A549 (cell line): ENCODE measurements around the gene ADGRD1. TPM values are rescaled to one million over a fixed set of nuclear protein-coding genes. Genes with fewer than 3 reads are reported as not detected.

ENCODE experiments used
- ATAC-seq, 2 experiments: fragments of 200-7000 bp in 1 of 2; fragments of >200 bp in 1 of 2; cut with Nextera tagmentation in 1 of 2; cut with Tn5 transposase in 1 of 2; 3 replicates each; pipeline versions ENCODE4 v1.8.0 to v1.9.1; 2018 to 2020; ENCODE audit warnings: mild to moderate bottlenecking in 1 of 2, moderate library complexity in 1 of 2
- CTCF ChIA-PET: fragments of 300-600 bp; sonication (Branson Sonifier 250); formaldehyde crosslinking; extraction: SDS; loops from one replicate; lab custom pipeline; 2021; ENCODE audit warnings: antibody characterized with exemption, inconsistent platforms; lab: Yijun Ruan, JAX
- POLR2A ChIA-PET: fragments of 350-600 bp; formaldehyde crosslinking; extraction: SDS; loops from one replicate; lab custom pipeline; 2021; ENCODE audit warnings: antibody characterized with exemption, inconsistent platforms; lab: Yijun Ruan, JAX
- DNase-seq, 2 experiments: peaks; one replicate each; pipeline versions ENCODE4 v3.0.0 to v3.0.0-alpha.2; 2011 to 2016; ENCODE audit warnings: low read depth in 1 of 2, low spot score in 1 of 2
- FAIRE-seq: peaks from 2 replicates; lab custom pipeline; 2011; peaks lifted over from hg19 to GRCh38; lab: Jason Lieb, UNC
- H3K27ac ChIP-seq, 2 experiments: fragments of >200 bp; sonication (Bioruptor Twin); formaldehyde crosslinking; 3 replicates each; pipeline ENCODE4 v1.5.1; 2016 to 2017
- H3K4me1 ChIP-seq: fragments of >200 bp; sonication (Bioruptor Twin); formaldehyde crosslinking; 3 replicates; pipeline ENCODE4 v1.6.1; 2016
- H3K4me2 ChIP-seq: fragments of >200 bp; sonication (Bioruptor Twin); formaldehyde crosslinking; 3 replicates; pipeline ENCODE4 v1.6.1; 2016
- H3K4me3 ChIP-seq: fragments of >200 bp; sonication (Bioruptor Twin); formaldehyde crosslinking; 3 replicates; pipeline ENCODE4 v1.5.1; 2016
- H3K9me3 ChIP-seq: fragments of >200 bp; sonication (Bioruptor Twin); formaldehyde crosslinking; 3 replicates; pipeline ENCODE4 v1.6.1; 2016
- CBX8 ChIP-seq: fragments of 200-600 bp; sonication (generic); IDR thresholded peaks from 2 replicates; pipeline ENCODE4 v1.6.1; 2016
- CEBPB ChIP-seq, 2 experiments: fragments of >200 bp in 1 of 2; sonication (Bioruptor Twin) in 1 of 2; formaldehyde crosslinking in 1 of 2; IDR thresholded peaks; 2 replicates each; pipeline ENCODE4 v1.6.1; 2012 to 2016
- EHMT2 ChIP-seq: fragments of 200-600 bp; sonication (generic); IDR thresholded peaks from 2 replicates; pipeline ENCODE4 v1.6.1; 2016; ENCODE audit warnings: antibody characterized with exemption, low read depth, mild to moderate bottlenecking, moderate library complexity
- FOSB ChIP-seq: fragments of 250-450 bp; sonication (Bioruptor Pico); IDR thresholded peaks from 2 replicates; pipeline ENCODE4 v1.5.0; 2020; ENCODE audit warnings: mild to moderate bottlenecking, moderate library complexity
- HEYL ChIP-seq: fragments of 250-450 bp; sonication (Bioruptor Pico); IDR thresholded peaks from 2 replicates; pipeline ENCODE4 v1.8.0; 2021; ENCODE audit warnings: mild to moderate bottlenecking, moderate library complexity
- KDM1A ChIP-seq: fragments of 200-600 bp; sonication (generic); IDR thresholded peaks from 2 replicates; pipeline ENCODE4 v1.6.1; 2016; ENCODE audit warnings: low read depth, mild to moderate bottlenecking
- KDM5A ChIP-seq: fragments of 200-600 bp; sonication (generic); IDR thresholded peaks from 2 replicates; pipeline ENCODE4 v1.6.1; 2016; ENCODE audit warnings: antibody characterized with exemption, mild to moderate bottlenecking
- MYC ChIP-seq: IDR thresholded peaks from 2 replicates; pipeline ENCODE4 v1.6.1; 2012; ENCODE audit warnings: mild to moderate bottlenecking, inconsistent platforms, low read length, improper control_type of control experiment, borderline replicate concordance
- NPAS2 ChIP-seq: fragments of 250-450 bp; sonication (Bioruptor Pico); IDR thresholded peaks from 2 replicates; pipeline ENCODE4 v1.8.0; 2022; ENCODE audit warnings: mild to moderate bottlenecking, moderate library complexity, borderline replicate concordance
- NR3C1 ChIP-seq: fragments of >200 bp; sonication (Bioruptor Twin); formaldehyde crosslinking; IDR thresholded peaks from 3 replicates; pipeline ENCODE4 v1.6.1; 2017
- PHF8 ChIP-seq: fragments of 200-600 bp; sonication (generic); IDR thresholded peaks from 2 replicates; pipeline ENCODE4 v1.6.1; 2016; ENCODE audit warnings: low read depth, mild to moderate bottlenecking, antibody characterized with exemption, moderate library complexity, borderline replicate concordance
- RNF2 ChIP-seq: fragments of 200-600 bp; sonication (generic); IDR thresholded peaks from 2 replicates; pipeline ENCODE4 v1.6.1; 2016; ENCODE audit warnings: low read depth, mild to moderate bottlenecking, antibody characterized with exemption, moderate library complexity, borderline replicate concordance
- SMC3 ChIP-seq: fragments of >200 bp; sonication (Bioruptor Twin); formaldehyde crosslinking; IDR thresholded peaks from 3 replicates; pipeline ENCODE4 v1.6.1; 2018; ENCODE audit warnings: inconsistent platforms
- TFCP2L1 ChIP-seq: fragments of 250-450 bp; sonication (Bioruptor Pico); IDR thresholded peaks from 2 replicates; pipeline ENCODE4 v1.5.0; 2021; ENCODE audit warnings: mild to moderate bottlenecking
- ZFP36 ChIP-seq: fragments of 450-650 bp; IDR thresholded peaks from 2 replicates; pipeline ENCODE4 v1.6.1; 2014; ENCODE audit warnings: borderline replicate concordance; ENCODE audit not compliant: partially characterized antibody
- ZNF302 ChIP-seq: fragments of 250-450 bp; sonication (Bioruptor Pico); IDR thresholded peaks from 2 replicates; pipeline ENCODE4 v1.9.0; 2021; ENCODE audit warnings: inconsistent platforms, mild to moderate bottlenecking, moderate library complexity
- ZSCAN20 ChIP-seq: fragments of 250-450 bp; sonication (Bioruptor Pico); IDR thresholded peaks from 2 replicates; pipeline ENCODE4 v1.8.0; 2022; ENCODE audit warnings: mild to moderate bottlenecking, moderate library complexity
- WGBS: methylation state at CpG from one replicate; pipeline ENCODE4 v1.1.6; 2017; ENCODE audit errors: missing lambda C conversion rate; 5-methylcytosine and 5-hydroxymethylcytosine counted together
- polyA plus RNA-seq, 4 experiments: library from polyadenylated mRNA; depleted of rRNA in 3 of 4; stranded (reverse); fragments of >200 nt; fragmentation: RNase III in 1 of 4; extraction: RNeasy Plus Mini Kit Qiagen cat#74134 plus additional on column Dnase treatment in 1 of 4; gene quantifications; 2 replicates in 3 of 4; 3 replicates in 1 of 4; pipeline ENCODE4 v1.2.3, GENCODE V29; 2011 to 2017
- TF ChIP-seq, protein P1 (sequence below): IDR thresholded peaks from 2 replicates; pipeline ENCODE4 v1.6.1; 2012
- TF ChIP-seq, protein P2 (sequence below): fragments of >200 bp; sonication (Bioruptor Twin); formaldehyde crosslinking; IDR thresholded peaks from 3 replicates; pipeline ENCODE4 v1.5.1; 2016
- TF ChIP-seq, protein P3 (sequence below): fragments of 450-650 bp; IDR thresholded peaks from 2 replicates; pipeline ENCODE4 v1.6.1; 2014; ENCODE audit warnings: antibody characterized with exemption
- TF ChIP-seq, protein P4 (sequence below): IDR thresholded peaks from 2 replicates; pipeline ENCODE4 v1.6.1; 2012
- TF ChIP-seq, protein P5 (sequence below): fragments of >200 bp; sonication (Bioruptor Twin); formaldehyde crosslinking; IDR thresholded peaks from 3 replicates; pipeline ENCODE4 v1.6.1; 2016
- TF ChIP-seq, protein P6 (sequence below): fragments of 250-450 bp; sonication (Bioruptor Pico); IDR thresholded peaks from 2 replicates; pipeline ENCODE4 v1.5.0; 2020; ENCODE audit warnings: low read depth, mild to moderate bottlenecking, moderate library complexity

ADGRD1 gene
- polyA plus RNA-seq, 2 of the 4 experiments (the other 2 are of a cell fraction) = 0.36 to 1.5 TPM

DNA sequence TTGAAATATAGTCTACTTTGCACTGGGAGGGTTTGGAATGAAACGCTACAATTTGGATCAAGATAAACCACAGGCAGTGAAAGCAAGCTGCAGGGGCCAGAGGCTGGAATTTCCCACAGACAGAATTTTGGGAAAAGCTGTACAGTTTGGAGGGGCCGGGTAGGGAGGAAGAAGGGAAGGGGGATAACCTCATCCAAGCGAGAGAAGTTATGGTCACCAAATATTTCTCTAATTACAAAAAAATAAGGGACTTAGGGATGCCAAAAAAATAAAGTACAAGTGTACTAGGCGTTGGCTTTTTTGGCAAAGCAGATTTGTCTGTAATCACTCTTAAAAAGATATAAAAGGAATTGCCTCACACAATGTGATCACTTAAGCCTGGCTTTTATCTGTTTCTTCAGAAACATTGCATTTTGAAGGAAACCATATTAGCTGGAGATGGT is 31.2 kb upstream of the ADGRD1 start:
- TF ChIP-seq SMC3 = no peak
- TF ChIP-seq NPAS2 (CRISPR knock-in tag) = no peak
- no peak for TF ChIP-seq HEYL (CRISPR knock-in tag)
- TF ChIP-seq, protein P1, sequence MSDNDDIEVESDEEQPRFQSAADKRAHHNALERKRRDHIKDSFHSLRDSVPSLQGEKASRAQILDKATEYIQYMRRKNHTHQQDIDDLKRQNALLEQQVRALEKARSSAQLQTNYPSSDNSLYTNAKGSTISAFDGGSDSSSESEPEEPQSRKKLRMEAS = no peak
- TF ChIP-seq, protein P2, sequence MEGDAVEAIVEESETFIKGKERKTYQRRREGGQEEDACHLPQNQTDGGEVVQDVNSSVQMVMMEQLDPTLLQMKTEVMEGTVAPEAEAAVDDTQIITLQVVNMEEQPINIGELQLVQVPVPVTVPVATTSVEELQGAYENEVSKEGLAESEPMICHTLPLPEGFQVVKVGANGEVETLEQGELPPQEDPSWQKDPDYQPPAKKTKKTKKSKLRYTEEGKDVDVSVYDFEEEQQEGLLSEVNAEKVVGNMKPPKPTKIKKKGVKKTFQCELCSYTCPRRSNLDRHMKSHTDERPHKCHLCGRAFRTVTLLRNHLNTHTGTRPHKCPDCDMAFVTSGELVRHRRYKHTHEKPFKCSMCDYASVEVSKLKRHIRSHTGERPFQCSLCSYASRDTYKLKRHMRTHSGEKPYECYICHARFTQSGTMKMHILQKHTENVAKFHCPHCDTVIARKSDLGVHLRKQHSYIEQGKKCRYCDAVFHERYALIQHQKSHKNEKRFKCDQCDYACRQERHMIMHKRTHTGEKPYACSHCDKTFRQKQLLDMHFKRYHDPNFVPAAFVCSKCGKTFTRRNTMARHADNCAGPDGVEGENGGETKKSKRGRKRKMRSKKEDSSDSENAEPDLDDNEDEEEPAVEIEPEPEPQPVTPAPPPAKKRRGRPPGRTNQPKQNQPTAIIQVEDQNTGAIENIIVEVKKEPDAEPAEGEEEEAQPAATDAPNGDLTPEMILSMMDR = no peak
- TF ChIP-seq ZNF302 (CRISPR knock-in tag) = no peak
- TF ChIP-seq, protein P3, sequence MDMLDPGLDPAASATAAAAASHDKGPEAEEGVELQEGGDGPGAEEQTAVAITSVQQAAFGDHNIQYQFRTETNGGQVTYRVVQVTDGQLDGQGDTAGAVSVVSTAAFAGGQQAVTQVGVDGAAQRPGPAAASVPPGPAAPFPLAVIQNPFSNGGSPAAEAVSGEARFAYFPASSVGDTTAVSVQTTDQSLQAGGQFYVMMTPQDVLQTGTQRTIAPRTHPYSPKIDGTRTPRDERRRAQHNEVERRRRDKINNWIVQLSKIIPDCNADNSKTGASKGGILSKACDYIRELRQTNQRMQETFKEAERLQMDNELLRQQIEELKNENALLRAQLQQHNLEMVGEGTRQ = no peak
- no peak for TF ChIP-seq FOSB (CRISPR knock-in tag)
- no peak for TF ChIP-seq KDM1A
- TF ChIP-seq ZFP36 = no peak
- no peak for TF ChIP-seq EHMT2
- TF ChIP-seq NR3C1 = no peak
- TF ChIP-seq TFCP2L1 (CRISPR knock-in tag) = no peak
- ChIA-PET CTCF (interaction anchor here (1.3 to 1.4 kb wide), 2 partner anchors 16 to 210 kb away, joined by 3 read pairs; no protein-coding TSS in a partner anchor), POLR2A (interaction anchor here (0.5 kb wide), 1 partner anchor 903 kb away, joined by 7 read pairs; no protein-coding TSS in a partner anchor)
- no peak for FAIRE-seq
- peaks cover 5% of the 10 kb centered on the region; the same call in 1 of the 3 replicates for H3K9me3 ChIP-seq
- H3K4me1 ChIP-seq = peaks cover 11% of the 10 kb centered on the region; the same call in 1 of the 3 replicates
- H3K27ac ChIP-seq = no peak overlapping the region
- WGBS = 19% methylated on average over 4 of the region's 4 CpGs
- H3K4me3 ChIP-seq = no peak overlapping the region
- H3K4me2 ChIP-seq = no peak overlapping the region
- no peak for ATAC-seq
- DNase-seq = no peak

DNA sequence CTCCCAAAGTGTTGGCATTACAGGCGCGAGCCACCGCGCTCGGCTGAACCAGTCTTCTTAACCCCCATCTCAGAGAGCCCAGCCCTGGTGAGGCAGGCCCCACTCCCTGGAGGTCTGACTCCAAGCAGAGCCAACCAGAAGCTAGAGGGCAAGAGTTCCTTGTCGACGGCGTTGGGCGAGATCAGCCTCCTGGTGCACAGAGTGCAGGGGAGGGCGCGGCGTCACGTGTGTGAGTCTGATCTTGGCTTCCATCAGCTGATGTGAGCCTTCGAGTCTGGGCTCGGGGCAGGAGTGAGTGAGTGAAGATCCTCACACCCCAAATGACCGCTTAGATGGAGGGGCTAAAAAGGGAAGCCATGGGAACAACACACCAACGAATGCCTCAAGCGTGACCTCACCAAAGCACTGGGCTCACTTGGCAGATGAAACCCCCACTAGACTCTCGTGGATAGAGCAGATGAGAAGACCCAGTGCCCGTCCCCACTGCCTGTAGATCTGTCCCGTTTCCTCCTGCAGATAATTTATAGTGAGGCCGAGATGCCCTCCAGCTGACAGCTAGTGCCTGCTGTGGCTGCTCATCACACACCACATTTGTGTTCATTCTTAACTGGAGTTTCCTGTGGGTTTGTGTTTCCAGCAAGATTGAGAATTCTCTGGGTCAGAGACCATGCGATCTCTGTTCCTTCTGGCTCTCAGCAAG is 28.6 kb upstream of the ADGRD1 start:
- no peak for TF ChIP-seq CBX8
- no peak for TF ChIP-seq NPAS2 (CRISPR knock-in tag)
- no peak for TF ChIP-seq CEBPB (IDR thresholded peaks at IDR 0.05)
- no peak for ATAC-seq
- no peak for FAIRE-seq
- ChIA-PET CTCF (interaction anchor here (1.5 to 4.1 kb wide), 2 partner anchors 8 kb away, joined by 4 to 14 read pairs; no protein-coding TSS in a partner anchor), POLR2A (no interaction called here)
- H3K4me2 ChIP-seq = no peak overlapping the region
- H3K4me3 ChIP-seq = no peak overlapping the region
- DNase-seq = no peak
- no peak overlapping the region for H3K27ac ChIP-seq
- H3K9me3 ChIP-seq = peaks cover 5% of the 10 kb centered on the region; the same call in 1 of the 3 replicates
- peaks cover 11% of the 10 kb centered on the region; the same call in 1 of the 3 replicates for H3K4me1 ChIP-seq
- WGBS = 66% methylated on average over 22 of the region's 23 CpGs

DNA sequence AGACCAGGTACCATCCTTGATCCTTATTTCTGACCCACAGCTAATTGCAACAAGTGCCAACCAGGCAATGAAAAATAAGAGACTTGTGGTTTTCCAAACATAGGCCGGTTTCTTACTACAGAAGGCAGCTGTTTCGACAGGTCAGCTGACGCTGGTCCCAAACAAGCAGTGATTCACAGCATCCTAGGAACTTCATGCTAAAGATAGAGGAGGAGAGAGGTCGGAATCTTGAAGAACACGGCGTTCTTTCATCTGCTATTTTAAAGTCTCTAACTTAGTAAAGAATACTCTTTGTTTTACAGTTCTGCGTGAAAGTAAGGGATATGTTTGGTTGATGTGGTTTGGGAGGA is 28.1 kb upstream of the ADGRD1 start:
- peaks cover 7% of the 10 kb centered on the region; the same call in 1 of the 3 replicates for H3K4me1 ChIP-seq
- no peak for ATAC-seq
- H3K9me3 ChIP-seq = peaks cover 5% of the 10 kb centered on the region; the same call in 1 of the 3 replicates
- H3K4me3 ChIP-seq = no peak overlapping the region
- POLR2A ChIA-PET = no interaction called here
- 40% methylated on average over 7 of the region's 7 CpGs for WGBS
- H3K4me2 ChIP-seq = no peak overlapping the region
- no peak for DNase-seq
- H3K27ac ChIP-seq = no peak overlapping the region
- no peak for FAIRE-seq
- CTCF ChIA-PET = interaction anchor here (1.5 to 4.1 kb wide), 2 partner anchors 8 to 9 kb away, joined by 4 to 14 read pairs; no protein-coding TSS in a partner anchor
- TF ChIP-seq EHMT2 (no peak), FOSB (CRISPR knock-in tag) (no peak), MYC (no peak), RNF2 (no peak), KDM5A (no peak), PHF8 (no peak), ZSCAN20 (CRISPR knock-in tag) (no peak)
- TF ChIP-seq, protein P4, sequence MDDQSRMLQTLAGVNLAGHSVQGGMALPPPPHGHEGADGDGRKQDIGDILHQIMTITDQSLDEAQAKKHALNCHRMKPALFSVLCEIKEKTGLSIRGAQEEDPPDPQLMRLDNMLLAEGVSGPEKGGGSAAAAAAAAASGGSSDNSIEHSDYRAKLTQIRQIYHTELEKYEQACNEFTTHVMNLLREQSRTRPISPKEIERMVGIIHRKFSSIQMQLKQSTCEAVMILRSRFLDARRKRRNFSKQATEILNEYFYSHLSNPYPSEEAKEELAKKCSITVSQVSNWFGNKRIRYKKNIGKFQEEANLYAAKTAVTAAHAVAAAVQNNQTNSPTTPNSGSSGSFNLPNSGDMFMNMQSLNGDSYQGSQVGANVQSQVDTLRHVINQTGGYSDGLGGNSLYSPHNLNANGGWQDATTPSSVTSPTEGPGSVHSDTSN = no peak
- TF ChIP-seq, protein P2 = no peak
- TF ChIP-seq, protein P5, sequence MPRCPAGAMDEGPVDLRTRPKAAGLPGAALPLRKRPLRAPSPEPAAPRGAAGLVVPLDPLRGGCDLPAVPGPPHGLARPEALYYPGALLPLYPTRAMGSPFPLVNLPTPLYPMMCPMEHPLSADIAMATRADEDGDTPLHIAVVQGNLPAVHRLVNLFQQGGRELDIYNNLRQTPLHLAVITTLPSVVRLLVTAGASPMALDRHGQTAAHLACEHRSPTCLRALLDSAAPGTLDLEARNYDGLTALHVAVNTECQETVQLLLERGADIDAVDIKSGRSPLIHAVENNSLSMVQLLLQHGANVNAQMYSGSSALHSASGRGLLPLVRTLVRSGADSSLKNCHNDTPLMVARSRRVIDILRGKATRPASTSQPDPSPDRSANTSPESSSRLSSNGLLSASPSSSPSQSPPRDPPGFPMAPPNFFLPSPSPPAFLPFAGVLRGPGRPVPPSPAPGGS = no peak
- TF ChIP-seq, protein P6, sequence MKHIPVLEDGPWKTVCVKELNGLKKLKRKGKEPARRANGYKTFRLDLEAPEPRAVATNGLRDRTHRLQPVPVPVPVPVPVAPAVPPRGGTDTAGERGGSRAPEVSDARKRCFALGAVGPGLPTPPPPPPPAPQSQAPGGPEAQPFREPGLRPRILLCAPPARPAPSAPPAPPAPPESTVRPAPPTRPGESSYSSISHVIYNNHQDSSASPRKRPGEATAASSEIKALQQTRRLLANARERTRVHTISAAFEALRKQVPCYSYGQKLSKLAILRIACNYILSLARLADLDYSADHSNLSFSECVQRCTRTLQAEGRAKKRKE (CRISPR knock-in tag) = no peak
